Measurements from ENCODE around the gene QPCT. TPM values are rescaled to one million over a fixed set of nuclear protein-coding genes. Genes with fewer than 3 reads are reported as not detected.

QPCT gene
- total RNA-seq, 6 experiments from 2014 or later: 4.4 to 7.2 (median 5.4) TPM

DNA sequence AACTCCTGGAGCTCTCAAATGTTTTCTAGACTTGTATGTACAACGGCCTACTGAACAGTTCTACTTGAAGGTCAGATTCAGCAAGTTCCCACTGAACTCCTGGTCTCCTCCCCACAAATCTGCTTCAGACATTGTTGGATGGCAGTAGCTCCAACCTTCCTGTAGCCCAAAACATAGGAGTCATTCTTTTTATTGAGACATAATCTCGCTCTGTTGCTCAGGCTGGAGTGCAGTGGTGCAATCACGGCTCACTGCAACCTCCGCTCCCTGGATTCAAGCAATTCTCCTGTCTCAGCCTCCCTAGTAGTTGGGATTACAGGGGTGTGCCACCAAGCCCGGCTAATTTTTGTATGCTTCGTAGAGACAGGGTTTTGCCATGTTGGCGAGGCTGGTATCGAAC lies 47.3 kb downstream of the QPCT start:
- no peak for TF ChIP-seq CTCF (IDR thresholded peaks at IDR 0.05)
- Mint-ChIP-seq H3K9me3 (no peaks in the 10 kb centered on the region), H3K27ac (peak overlapping the region; percentile 4; the same call in 1 of the 2 replicates), H3K27me3 (ENCODE audit: insufficient read depth) (no peaks in the 10 kb centered on the region), H3K4me1 (ENCODE audit: low read depth) (peaks cover 7% of the 10 kb centered on the region), H3K4me3 (no peak overlapping the region), H3K36me3 (ENCODE audit: low read depth) (no peaks in the 10 kb centered on the region)
- no peak for DNase-seq

DNA sequence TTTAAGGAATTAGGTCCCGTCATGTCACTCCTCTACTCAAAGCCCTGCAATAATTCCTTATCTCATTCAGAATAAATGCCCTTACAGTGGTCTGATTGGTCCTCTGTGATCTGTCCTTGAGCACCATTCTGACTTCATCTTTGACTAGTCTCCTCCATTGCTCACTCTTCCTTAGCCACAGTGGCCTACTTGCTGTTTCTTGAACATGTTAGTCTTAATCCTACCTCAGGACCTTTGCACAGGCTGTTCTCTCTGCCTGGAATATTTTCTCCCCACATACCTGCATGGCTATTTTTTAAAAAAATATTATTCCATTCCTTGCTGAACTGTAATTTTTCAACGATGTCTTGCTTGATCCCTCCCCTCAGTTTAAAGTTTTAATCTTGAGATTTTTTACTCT lies 48.0 kb downstream of the QPCT start:
- H3K4me1 Mint-ChIP-seq (ENCODE audit: low read depth): peaks cover 7% of the 10 kb centered on the region
- no peak overlapping the region for H3K4me3 Mint-ChIP-seq
- no peak for DNase-seq
- H3K27ac Mint-ChIP-seq: no peak overlapping the region
- no peak for TF ChIP-seq CTCF (IDR thresholded peaks at IDR 0.05)
- no peaks in the 10 kb centered on the region for H3K36me3 Mint-ChIP-seq (ENCODE audit: low read depth)
- no peaks in the 10 kb centered on the region for H3K9me3 Mint-ChIP-seq
- H3K27me3 Mint-ChIP-seq (ENCODE audit: insufficient read depth): no peaks in the 10 kb centered on the region

DNA sequence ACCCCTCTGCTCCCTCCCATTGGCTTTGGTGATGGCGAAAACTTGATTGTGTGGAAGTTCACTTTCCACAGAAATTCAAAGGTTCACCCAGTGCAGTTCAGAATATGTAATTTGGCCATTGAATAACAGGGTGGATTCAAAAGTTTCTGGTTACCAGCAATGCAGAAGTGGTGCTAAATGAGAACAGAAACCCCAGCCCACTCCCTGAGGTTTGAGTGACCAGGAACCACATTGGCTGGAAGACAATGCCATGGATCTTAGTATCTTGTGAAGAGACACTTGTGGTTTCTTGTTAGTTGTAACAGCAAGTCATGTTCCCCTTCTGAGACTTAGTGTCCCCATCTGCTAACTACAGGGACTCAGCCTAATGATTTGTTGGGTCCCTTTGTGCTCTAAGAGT lies 49.8 kb downstream of the QPCT start:
- no peak overlapping the region for H3K27ac Mint-ChIP-seq
- H3K27me3 Mint-ChIP-seq (ENCODE audit: insufficient read depth): no peaks in the 10 kb centered on the region
- TF ChIP-seq CTCF (IDR thresholded peaks at IDR 0.05): no peak
- DNase-seq: no peak
- no peak overlapping the region for H3K4me3 Mint-ChIP-seq
- H3K4me1 Mint-ChIP-seq (ENCODE audit: low read depth): peaks cover 7% of the 10 kb centered on the region
- no peaks in the 10 kb centered on the region for H3K9me3 Mint-ChIP-seq
- no peaks in the 10 kb centered on the region for H3K36me3 Mint-ChIP-seq (ENCODE audit: low read depth)

DNA sequence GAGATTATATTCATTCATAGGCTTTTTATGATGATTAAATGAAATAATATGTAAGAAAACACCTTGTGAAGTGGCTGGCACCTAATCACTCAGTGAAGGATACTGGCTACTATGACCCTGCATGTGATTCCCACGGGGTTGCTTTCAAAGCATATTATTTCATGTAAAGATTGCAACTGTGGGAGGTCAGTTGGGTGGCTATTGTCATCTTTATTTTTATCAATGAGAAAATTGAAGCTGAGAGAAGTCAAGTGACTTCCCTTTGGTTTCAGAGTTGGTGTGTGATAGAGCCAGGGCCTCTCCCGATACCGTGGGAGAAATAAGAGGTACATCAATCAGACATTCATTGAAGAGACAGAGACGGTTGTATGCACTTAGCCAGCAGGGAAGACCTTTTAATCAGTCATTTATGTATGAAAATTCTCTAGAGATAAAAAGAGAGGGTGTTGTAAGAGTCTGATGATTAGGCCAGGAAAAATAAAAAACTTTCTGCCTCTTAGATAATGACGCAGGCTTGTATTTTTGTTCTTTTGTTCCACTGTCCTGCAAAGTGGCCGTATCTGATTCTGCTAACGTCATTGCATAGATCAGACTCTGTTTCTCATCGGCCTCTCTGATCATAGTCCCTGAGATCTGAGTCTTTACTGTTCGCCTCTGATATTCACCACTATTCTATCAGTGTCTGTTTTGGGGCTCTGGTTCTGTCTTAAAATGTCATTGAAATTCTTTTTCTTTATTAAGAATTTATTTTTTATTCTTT lies 50.5 kb downstream of the QPCT start:
- Mint-ChIP-seq H3K4me1 (ENCODE audit: low read depth) (peaks cover 7% of the 10 kb centered on the region), H3K9me3 (no peaks in the 10 kb centered on the region), H3K27ac (no peak overlapping the region), H3K36me3 (ENCODE audit: low read depth) (no peaks in the 10 kb centered on the region), H3K4me3 (no peak overlapping the region), H3K27me3 (ENCODE audit: insufficient read depth) (no peaks in the 10 kb centered on the region)
- DNase-seq: no peak
- no peak for TF ChIP-seq CTCF (IDR thresholded peaks at IDR 0.05)

GRCh38 chr2:37396890-37397565 lies 52.6 kb downstream of the QPCT start:
- no peaks in the 10 kb centered on the region for H3K9me3 Mint-ChIP-seq
- H3K36me3 Mint-ChIP-seq (ENCODE audit: low read depth): no peaks in the 10 kb centered on the region
- TF ChIP-seq CTCF (IDR thresholded peaks at IDR 0.05): no peak
- H3K4me1 Mint-ChIP-seq (ENCODE audit: low read depth): peaks cover 7% of the 10 kb centered on the region
- no peak overlapping the region for H3K27ac Mint-ChIP-seq
- H3K27me3 Mint-ChIP-seq (ENCODE audit: insufficient read depth): no peaks in the 10 kb centered on the region
- DNase-seq: no peak
- no peak overlapping the region for H3K4me3 Mint-ChIP-seq
